Stomach (tissue), 4 donors: ENCODE measurements around the gene NTRK2.

Experiments
- POLR2A ChIP-seq, 4 donors: fragments of 450-650 bp; IDR thresholded peaks; one replicate each; pipeline ENCODE4 v1.6.1; 2016; ENCODE audit warnings: antibody characterized with exemption in 4 of 4, control low read depth in 2 of 4, mild to moderate bottlenecking in 1 of 4, moderate library complexity in 1 of 4
- POLR2AphosphoS5 ChIP-seq, 3 donors: sonication (generic); formaldehyde crosslinking; IDR thresholded peaks; one replicate each; pipeline ENCODE4 v1.6.1; 2016; ENCODE audit warnings: antibody characterized with exemption in 3 of 3
- TF ChIP-seq, protein P1 (sequence below), 7 experiments: fragments of 450-650 bp in 4 of 7; fragments of 200-600 bp in 3 of 7; sonication (generic) in 3 of 7; IDR thresholded peaks; one replicate each; pipeline ENCODE4 v1.5.1; 2016 to 2019; ENCODE audit warnings: antibody characterized with exemption in 7 of 7, control low read depth in 2 of 7, mild to moderate bottlenecking in 1 of 7

DNA sequence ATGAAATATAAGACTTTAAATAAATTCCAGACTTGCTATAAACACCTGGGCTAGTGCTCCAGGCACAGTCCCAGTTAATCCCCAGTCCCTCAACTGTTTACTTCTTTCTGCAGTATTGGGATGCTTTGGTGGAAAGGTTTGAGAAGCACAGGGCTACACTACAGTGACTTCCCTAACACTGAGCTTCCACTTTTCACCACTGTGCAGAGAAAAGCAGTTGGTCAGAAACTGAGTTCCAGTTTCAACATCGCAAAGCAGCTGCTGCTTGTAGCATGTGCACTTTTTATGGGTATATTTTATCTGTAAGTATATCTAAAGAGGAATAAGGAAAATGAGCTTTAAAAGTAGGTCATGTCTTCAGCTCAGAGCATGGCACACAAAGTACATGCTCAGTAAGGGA, 339.7 kb downstream of the NTRK2 start:
- TF ChIP-seq, protein P1, sequence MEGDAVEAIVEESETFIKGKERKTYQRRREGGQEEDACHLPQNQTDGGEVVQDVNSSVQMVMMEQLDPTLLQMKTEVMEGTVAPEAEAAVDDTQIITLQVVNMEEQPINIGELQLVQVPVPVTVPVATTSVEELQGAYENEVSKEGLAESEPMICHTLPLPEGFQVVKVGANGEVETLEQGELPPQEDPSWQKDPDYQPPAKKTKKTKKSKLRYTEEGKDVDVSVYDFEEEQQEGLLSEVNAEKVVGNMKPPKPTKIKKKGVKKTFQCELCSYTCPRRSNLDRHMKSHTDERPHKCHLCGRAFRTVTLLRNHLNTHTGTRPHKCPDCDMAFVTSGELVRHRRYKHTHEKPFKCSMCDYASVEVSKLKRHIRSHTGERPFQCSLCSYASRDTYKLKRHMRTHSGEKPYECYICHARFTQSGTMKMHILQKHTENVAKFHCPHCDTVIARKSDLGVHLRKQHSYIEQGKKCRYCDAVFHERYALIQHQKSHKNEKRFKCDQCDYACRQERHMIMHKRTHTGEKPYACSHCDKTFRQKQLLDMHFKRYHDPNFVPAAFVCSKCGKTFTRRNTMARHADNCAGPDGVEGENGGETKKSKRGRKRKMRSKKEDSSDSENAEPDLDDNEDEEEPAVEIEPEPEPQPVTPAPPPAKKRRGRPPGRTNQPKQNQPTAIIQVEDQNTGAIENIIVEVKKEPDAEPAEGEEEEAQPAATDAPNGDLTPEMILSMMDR (IDR thresholded peaks at IDR 0.05): no peak
- TF ChIP-seq POLR2A (IDR thresholded peaks at IDR 0.05) (no peak), POLR2AphosphoS5 (IDR thresholded peaks at IDR 0.05) (no peak)
